ENCODE data around the gene BDKRB2. TPM values are rescaled to one million over a fixed set of nuclear protein-coding genes. Genes with fewer than 3 reads are reported as not detected.

BDKRB2 gene
- total and polyA plus RNA-seq, 2 experiments from 2014 or later, result 0.14 to 0.21 TPM

- Mint-ChIP-seq H3K36me3 (ENCODE audit: low read depth) (no peaks in the 10 kb centered on the region; the same call in 2 of the 3 replicates), H3K27ac (no peak overlapping the region), H3K4me1 (peaks cover 8% of the 10 kb centered on the region), H3K4me3 (no peak overlapping the region), H3K9me3 (peaks cover 28% of the 10 kb centered on the region), H3K27me3 (ENCODE audit: insufficient read depth, low read depth, poor library complexity) (peaks cover 8% of the 10 kb centered on the region)
- Histone ChIP-seq H3F3A (replicated peaks; ENCODE audit: low read depth) (no peaks in the 10 kb centered on the region), H3K9me2 (ENCODE audit: insufficient read depth) (peaks cover 5% of the 10 kb centered on the region; the same call in 1 of the 2 replicates), H3K27me3 (ENCODE audit: insufficient read depth) (peaks cover 7% of the 10 kb centered on the region), H2AFZ (no peak overlapping the region), H3K4me1 (ENCODE audit: insufficient read depth) (peaks cover 11% of the 10 kb centered on the region; the same call in 1 of the 2 replicates), H3K4me2 (no peak overlapping the region), H3K4me3 (no peak overlapping the region), H3K36me3 (ENCODE audit: insufficient read depth) (no peaks in the 10 kb centered on the region), H4K20me1 (replicated peaks; ENCODE audit: insufficient read depth) (no peaks in the 10 kb centered on the region), H3K27ac (ENCODE audit: low read depth) (no peak overlapping the region), H3K79me2 (replicated peaks; ENCODE audit: insufficient read depth) (no peaks in the 10 kb centered on the region)
- ATAC-seq (no peak), DNase-seq (ENCODE audit: low spot score) (no peak)
- no peak for TF ChIP-seq ZNF331 (CRISPR knock-in tag; IDR thresholded peaks at IDR 0.05; ENCODE audit: low read depth)
- no peak for TF ChIP-seq REST (IDR thresholded peaks at IDR 0.05; ENCODE audit: unreplicated experiment)
- TF ChIP-seq STAT1 (IDR thresholded peaks at IDR 0.05; ENCODE audit: unreplicated experiment), result no peak
- TF ChIP-seq ZNF462 (CRISPR knock-in tag; IDR thresholded peaks at IDR 0.05), result no peak
- no peak for TF ChIP-seq CTCF (conservative IDR thresholded peaks at IDR 0.05; ENCODE audit: low read depth in 2 of 2)
- no peak for TF ChIP-seq ZNF114 (CRISPR knock-in tag; IDR thresholded peaks at IDR 0.05)
- no peak for TF ChIP-seq NANOG (IDR thresholded peaks at IDR 0.05; ENCODE audit: borderline replicate concordance)
- no peak for TF ChIP-seq CREB1 (CRISPR knock-in tag; IDR thresholded peaks at IDR 0.05; ENCODE audit: low read depth)
- no peak for TF ChIP-seq EZH2phosphoT487 (IDR thresholded peaks at IDR 0.05; ENCODE audit: unreplicated experiment)
- no peak for TF ChIP-seq ETS1 (IDR thresholded peaks at IDR 0.05)
- TF ChIP-seq POLR2AphosphoS5 (IDR thresholded peaks at IDR 0.05; ENCODE audit: low read depth), result no peak
- no peak for TF ChIP-seq JUNB (IDR thresholded peaks at IDR 0.05; ENCODE audit: unreplicated experiment)
These were observed 35.1 kb downstream of the BDKRB2 start for GRCh38 chr14:96239711-96240141.

Data from GM23338 (cell line).